T47D (cell line): ENCODE data around the gene SPOCD1.

Experiments used
- DNase-seq, 2 experiments: peaks; one replicate each; pipeline versions ENCODE4 v3.0.0 to v3.0.0-alpha.2; 2011 to 2012; ENCODE audit warnings: low read depth in 1 of 2, low spot score in 1 of 2
- JUND ChIP-seq: IDR thresholded peaks from 2 replicates; pipeline ENCODE4 v1.6.1; 2012; ENCODE audit warnings: low read depth
- in situ Hi-C: cut with HindIII; loops from 2 replicates; pipeline ENCODE4 v1.10.0; 2016; ENCODE audit warnings: low sequenced_read_pairs, low pct_unique_long_range_greater_than_20kb

Gene SPOCD1

GRCh38 chr1:31776516-31776915 is 39.3 kb downstream of the SPOCD1 start:
- in situ Hi-C loops, result no loop called here
- no peak for DNase-seq
- TF ChIP-seq JUND, result no peak

DNA sequence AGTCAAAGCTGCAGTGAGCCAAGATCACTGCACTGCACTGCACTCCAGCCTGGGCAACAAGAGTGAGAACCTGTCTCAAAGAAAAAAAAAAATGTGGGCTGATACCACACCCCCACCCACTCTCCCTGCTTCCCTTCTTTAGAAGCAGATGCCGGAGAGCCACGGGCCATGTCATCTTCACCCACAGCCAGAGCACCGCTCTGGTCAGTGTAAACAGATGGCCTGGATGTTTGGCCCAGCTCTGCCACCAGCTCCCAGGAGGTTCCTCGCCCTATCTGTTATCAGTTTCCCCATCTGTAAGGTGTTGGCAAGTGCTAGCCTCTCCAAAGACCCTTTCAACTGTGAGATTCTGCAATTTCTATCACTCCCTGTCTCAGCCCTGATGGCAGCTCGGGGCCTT is 39.8 kb downstream of the SPOCD1 start:
- TF ChIP-seq JUND, result no peak
- DNase-seq, result no peak
- in situ Hi-C loops, result no loop called here

DNA sequence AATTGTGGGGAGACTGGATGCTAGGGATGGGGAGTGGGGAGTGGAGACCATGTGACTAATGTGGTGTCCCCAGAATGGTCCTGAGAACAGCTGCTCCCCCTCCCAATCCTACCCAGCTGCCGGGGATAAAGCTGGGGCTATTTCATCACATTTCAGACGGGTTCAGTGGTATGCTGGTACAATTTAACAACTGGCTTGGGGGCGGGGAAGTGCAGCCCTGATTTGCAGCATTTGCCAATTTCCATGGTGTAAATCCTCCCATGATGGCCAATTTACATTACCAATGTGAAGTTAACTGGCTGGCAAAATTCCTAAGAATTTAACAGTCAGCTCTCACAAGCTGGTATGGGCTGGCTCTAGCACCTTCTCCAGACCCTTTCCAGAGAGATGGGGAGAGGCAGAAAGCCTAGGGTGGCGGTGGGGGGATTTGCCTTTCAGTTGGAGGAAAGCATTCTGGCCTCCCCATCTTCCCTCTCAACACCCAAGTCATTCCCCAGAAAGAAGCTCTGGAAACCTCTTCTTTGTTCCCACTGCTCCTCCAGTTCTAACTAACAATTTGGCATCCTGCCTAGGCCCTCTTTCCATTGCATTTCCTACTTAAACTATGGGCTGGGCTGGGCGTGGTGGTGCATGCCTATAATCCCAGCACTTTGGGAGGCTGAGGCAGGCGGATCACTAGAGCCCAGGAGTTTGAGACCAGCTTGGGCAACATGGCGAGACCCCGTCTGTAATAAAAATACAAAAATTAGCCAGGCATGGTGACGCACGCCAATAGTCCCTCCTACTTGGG is 40.4 kb downstream of the SPOCD1 start:
- DNase-seq, result no peak
- TF ChIP-seq JUND, result no peak
- in situ Hi-C loops, result no loop called here

- TF ChIP-seq JUND, result no peak
- DNase-seq, result peak in 1 of 2 experiments; percentile 39
- in situ Hi-C loops, result no loop called here
Measured at GRCh38 chr1:31774495-31774894, 41.3 kb downstream of the SPOCD1 start.

DNA sequence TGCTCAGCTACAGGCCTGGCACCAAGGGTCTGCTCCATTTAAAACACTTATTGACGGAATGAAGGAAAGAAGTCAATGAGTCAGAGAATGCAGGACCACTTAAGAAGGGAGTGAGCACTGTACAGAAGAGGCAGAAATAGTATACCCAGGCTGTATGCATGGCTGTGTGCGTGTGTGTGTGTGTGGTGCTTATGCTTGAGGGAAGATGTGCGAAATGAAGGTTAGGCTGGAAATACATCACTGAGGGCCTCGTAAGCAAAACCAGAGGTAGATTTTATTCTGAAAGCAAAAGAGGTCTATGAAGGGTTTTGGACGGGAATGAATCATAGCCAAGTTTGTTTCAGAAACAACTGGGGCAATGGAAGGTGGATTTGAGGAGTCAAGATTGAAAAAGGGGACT is 42.0 kb downstream of the SPOCD1 start:
- no peak for TF ChIP-seq JUND
- in situ Hi-C loops, result no loop called here
- no peak for DNase-seq

DNA sequence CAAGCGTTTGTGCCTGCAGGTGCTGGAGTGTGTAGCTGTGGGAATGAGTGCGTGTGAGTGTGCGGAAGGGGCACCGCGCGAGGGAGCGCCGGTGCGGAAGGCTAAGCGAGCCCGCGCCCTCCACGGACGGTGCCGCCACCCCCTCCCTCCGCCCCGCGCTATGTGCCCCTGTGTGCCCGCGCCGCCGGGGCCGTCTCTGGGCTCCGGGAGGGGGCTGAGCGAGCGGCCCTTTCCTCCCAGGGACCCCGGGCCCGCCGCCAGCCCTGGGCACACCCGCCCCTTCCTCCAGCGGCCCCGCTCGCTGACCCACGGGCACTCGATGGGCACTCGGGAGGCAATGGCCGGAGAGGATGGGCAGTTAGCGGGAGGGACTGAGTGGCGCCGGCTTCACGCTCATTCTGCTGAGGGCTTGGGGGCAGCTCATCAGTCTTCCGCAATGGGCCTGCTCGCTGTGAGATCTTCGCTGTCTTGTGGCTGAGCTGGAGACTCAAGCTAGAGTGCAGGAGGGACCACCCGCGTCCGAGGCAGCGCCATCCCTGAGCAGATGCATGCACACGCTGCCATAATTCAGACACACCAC is 43.1 kb downstream of the SPOCD1 start:
- in situ Hi-C loops, result no loop called here
- DNase-seq, result no peak
- TF ChIP-seq JUND, result no peak

- DNase-seq, result no peak
- in situ Hi-C loops, result no loop called here
- TF ChIP-seq JUND, result no peak
Measured at GRCh38 chr1:31771891-31772668, 43.7 kb downstream of the SPOCD1 start.

DNA sequence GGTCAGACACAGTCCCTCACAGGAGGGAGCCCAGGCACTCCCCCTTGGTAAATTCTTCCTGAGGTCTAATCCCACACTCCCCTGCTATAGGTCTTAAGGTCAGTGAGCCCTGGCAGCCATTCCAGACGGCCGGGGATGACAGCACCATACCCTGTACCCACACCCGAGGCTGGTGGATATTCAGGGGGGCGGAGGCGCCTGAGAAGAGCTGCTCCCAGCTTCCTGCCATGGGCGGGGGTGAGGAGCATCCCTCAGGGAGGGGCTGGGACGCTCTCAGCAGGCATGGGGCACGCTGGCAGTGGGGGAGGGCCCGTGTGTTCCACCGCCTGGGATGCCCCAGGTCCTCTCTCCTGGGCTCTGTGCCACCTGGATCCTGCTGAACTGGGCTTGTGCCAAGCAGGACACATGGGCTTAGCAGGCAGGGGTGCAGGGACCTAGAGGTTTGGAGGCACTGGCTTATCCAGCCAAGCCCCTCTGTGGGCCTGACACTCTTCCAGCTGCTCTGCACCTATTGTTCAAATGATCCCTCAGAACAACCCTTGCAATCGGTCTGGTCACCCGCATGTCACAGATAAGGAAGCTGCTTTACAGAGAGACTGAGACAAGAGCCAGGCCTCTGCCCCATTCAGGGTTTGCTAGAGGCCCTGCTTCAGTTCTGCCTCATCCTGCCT is 46.0 kb downstream of the SPOCD1 start:
- TF ChIP-seq JUND, result no peak
- DNase-seq, result peak in 1 of 2 experiments; percentile 55
- in situ Hi-C loops, result no loop called here

DNA sequence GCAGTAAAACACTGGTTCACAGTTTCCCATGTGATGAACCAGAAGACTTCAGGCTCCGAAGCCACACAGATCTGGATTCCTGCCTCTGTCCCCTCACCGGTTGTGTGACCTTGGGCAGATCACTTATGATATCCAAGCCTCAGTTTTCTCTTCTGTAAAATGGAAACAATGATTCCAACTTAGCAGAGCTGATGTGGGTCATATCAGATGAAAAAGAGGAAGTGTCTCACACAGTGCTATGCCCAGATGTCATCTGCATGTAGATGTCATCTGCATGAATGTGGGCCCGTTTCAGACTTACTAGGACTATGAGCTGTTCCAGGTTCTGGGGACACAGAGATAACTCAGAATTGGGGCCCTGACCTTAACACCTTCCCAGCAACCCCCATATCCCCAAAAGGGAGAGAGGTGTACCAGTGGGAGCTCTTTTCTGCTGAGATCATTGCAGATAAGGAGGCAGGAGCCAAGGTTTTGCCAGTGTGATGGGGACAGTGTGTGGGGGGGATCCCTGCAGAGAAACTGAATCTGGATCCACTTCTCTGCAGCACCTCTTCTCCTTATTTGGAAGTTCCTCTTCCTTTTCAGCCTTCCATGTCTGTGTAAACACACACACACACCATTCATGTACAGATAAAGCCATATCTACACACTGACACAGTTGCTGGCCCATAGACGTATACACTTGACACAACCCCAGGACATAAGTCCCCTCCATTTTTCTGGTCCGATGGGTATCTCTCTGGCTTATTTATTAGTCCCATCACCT is 46.7 kb downstream of the SPOCD1 start:
- TF ChIP-seq JUND, result no peak
- in situ Hi-C loops, result no loop called here
- peak in 1 of 2 experiments; percentile 22 for DNase-seq

- in situ Hi-C loops, result no loop called here
- no peak for DNase-seq
- no peak for TF ChIP-seq JUND
Measured at GRCh38 chr1:31768407-31768907, 47.4 kb downstream of the SPOCD1 start.

GRCh38 chr1:31767225-31767624 is 48.6 kb downstream of the SPOCD1 start:
- no peak for TF ChIP-seq JUND
- in situ Hi-C loops, result no loop called here
- no peak for DNase-seq

- DNase-seq, result no peak
- no peak for TF ChIP-seq JUND
- in situ Hi-C loops, result no loop called here
Measured at GRCh38 chr1:31765516-31765915, 50.3 kb downstream of the SPOCD1 start.
